GM19467 (cell line): ENCODE measurements around the gene PCDHGC3.
"Not testable (repeated sequence)": the region's sequence is repeated elsewhere in the genome, so short reads cannot be mapped to it uniquely, and the experiment has no call there.

Experiments
- ATAC-seq: cut with Tn5 transposase; IDR thresholded peaks from one replicate; pipeline ENCODE4 v1.9.1; 2021; ENCODE audit warnings: mild to moderate bottlenecking, moderate library complexity; ENCODE audit not compliant: unreplicated experiment

The PCDHGC3 gene

GRCh38 chr5:141475625-141476131 is at the start of gene PCDHGC3:
Gene PCDHGC3 (plus strand): TSS chr5:141475966. CDS start chr5:141476117, 151 bp downstream.
- peak; percentile 97 for ATAC-seq

GRCh38 chr5:141427783-141428426 is 47.9 kb upstream of the PCDHGC3 start:
- no peak for ATAC-seq

DNA sequence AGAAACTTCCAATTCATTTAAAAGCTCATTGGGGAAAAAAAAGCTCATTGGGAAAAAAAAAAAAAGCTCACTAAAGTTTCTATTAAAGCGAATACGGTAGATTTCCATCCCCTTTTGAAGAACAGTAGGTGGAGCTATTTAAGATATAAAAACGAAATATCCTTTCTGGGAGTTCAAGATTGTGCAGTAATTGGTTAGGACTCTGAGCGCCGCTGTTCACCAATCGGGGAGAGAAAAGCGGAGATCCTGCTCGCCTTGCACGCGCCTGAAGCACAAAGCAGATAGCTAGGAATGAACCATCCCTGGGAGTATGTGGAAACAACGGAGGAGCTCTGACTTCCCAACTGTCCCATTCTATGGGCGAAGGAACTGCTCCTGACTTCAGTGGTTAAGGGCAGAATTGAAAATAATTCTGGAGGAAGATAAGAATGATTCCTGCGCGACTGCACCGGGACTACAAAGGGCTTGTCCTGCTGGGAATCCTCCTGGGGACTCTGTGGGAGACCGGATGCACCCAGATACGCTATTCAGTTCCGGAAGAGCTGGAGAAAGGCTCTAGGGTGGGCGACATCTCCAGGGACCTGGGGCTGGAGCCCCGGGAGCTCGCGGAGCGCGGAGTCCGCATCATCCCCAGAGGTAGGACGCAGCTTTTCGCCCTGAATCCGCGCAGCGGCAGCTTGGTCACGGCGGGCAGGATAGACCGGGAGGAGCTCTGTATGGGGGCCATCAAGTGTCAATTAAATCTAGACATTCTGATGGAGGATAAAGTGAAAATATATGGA is 45.2 kb upstream of the PCDHGC3 start, which contains the start of gene PCDHGA12:
PCDHGA12 (plus strand) TSS at position 176 of the 782 bp plus-strand sequence; CDS start at position 429, 253 bp downstream.
- ATAC-seq, result peak; percentile 90

- no peak for ATAC-seq
Measured at GRCh38 chr5:141431286-141431685, 44.5 kb upstream of the PCDHGC3 start.

GRCh38 chr5:141432308-141432707 is 43.5 kb upstream of the PCDHGC3 start:
- ATAC-seq, result not testable (repeated sequence)

- not testable (repeated sequence) for ATAC-seq
Measured at GRCh38 chr5:141432726-141433125, 43.0 kb upstream of the PCDHGC3 start.

- no peak for ATAC-seq
Measured at GRCh38 chr5:141434006-141434405, 41.8 kb upstream of the PCDHGC3 start.

DNA sequence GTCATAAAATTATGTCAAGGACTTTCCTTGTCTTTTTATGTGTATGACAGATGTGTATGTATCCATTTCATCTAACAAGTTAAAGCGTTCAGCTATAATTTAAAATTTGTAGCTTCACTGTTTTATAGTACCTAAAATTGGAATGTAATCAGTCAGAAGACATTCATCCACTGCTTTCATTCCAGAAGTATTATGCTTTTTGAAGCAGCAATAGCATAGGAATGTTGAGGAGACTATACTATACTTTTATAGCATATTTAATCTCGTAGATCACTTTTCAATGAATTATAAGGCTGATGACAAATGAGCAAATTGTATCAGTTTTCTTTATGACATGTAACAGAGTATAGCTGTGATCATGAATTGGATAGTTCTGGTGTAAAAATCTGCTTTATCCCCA is 38.5 kb upstream of the PCDHGC3 start:
- no peak for ATAC-seq

DNA sequence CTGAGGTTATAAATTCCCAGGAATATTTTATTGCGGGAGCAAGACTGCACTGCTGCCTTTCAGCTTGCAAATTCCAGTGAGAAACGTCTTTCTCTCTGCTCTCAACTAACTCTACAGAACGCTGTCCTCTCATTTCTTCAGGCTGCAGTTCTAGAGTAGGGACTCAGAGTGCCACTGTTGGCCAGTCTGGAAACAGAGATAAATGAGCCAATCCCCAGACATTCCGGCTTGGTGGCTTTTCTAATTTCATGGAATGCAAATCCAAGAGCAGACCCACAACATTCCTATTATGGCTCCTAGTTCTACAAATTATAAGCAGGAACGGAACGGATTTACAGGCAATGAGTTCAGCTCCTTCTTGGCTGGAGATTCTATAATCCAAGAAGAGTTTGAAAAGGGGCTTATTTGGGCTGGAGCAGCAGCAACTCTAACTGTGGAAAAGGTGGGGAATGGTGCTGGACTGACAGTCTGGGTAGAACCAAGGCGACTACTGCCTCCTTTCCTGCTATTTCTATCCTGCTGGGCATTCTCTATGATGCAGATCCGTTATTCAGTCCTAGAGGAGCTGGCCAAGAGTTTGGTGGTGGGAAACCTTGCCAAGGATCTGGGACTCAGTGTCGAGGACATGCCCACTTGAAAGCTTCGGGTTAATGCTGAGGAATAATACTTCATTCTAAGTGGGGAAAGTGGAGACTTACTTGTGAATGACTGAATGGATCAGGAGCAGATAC is 36.2 kb upstream of the PCDHGC3 start:
- no peak for ATAC-seq

GRCh38 chr5:141440341-141440740 is 35.4 kb upstream of the PCDHGC3 start:
- ATAC-seq, result no peak

DNA sequence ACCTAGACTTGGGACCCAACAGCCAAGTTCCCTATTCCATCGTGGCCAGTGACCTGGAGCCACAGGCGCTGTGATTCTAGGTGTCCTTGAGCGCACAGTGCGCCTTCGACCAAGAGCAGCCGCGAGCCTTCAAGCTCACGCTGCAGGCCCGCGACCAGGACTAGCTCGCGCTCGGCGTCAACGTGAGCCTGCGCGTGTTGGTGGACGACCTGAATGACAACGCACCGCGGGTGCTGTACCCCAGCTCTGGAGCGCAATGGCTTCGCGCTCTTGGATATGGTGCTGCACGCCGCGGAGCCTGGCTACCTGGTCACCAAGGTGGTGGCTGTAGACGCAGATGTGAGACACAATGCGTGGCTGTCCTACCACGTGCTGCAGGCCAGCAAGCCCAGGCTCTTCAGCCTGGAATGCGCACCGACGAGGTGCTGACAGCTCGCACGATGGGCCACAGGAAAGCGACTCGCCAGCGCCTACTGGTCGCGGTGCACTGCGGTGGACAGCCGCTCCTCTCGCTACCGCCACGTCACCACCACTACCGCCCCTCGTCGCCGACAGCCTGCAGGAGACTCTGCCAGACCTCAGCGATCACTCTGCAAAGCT is 34.1 kb upstream of the PCDHGC3 start:
- no peak for ATAC-seq

GRCh38 chr5:141465351-141465750 is 10.4 kb upstream of the PCDHGC3 start:
- ATAC-seq, result no peak

DNA sequence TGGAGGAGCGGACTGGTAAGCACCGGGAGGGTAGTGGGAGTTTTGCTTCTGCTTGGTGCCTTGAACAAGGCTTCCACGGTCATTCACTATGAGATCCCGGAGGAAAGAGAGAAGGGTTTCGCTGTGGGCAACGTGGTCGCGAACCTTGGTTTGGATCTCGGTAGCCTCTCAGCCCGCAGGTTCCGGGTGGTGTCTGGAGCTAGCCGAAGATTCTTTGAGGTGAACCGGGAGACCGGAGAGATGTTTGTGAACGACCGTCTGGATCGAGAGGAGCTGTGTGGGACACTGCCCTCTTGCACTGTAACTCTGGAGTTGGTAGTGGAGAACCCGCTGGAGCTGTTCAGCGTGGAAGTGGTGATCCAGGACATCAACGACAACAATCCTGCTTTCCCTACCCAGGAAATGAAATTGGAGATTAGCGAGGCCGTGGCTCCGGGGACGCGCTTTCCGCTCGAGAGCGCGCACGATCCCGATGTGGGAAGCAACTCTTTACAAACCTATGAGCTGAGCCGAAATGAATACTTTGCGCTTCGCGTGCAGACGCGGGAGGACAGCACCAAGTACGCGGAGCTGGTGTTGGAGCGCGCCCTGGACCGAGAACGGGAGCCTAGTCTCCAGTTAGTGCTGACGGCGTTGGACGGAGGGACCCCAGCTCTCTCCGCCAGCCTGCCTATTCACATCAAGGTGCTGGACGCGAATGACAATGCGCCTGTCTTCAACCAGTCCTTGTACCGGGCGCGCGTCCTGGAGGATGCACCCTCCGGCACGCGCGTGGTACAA is 556 bp downstream of the PCDHGC3 start:
- ATAC-seq, result peak; percentile 16

GRCh38 chr5:141477044-141477575 is 1.3 kb downstream of the PCDHGC3 start:
- ATAC-seq, result no peak

DNA sequence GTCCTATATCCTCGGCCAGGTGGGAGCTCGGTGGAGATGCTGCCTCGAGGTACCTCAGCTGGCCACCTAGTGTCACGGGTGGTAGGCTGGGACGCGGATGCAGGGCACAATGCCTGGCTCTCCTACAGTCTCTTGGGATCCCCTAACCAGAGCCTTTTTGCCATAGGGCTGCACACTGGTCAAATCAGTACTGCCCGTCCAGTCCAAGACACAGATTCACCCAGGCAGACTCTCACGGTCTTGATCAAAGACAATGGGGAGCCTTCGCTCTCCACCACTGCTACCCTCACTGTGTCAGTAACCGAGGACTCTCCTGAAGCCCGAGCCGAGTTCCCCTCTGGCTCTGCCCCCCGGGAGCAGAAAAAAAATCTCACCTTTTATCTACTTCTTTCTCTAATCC is 2.0 kb downstream of the PCDHGC3 start:
- no peak for ATAC-seq

GRCh38 chr5:141478321-141478945 is 2.7 kb downstream of the PCDHGC3 start:
- ATAC-seq, result no peak

- ATAC-seq, result no peak
Measured at GRCh38 chr5:141479776-141480175, 4.0 kb downstream of the PCDHGC3 start.

GRCh38 chr5:141483902-141484301 is 8.1 kb downstream of the PCDHGC3 start:
- no peak for ATAC-seq

DNA sequence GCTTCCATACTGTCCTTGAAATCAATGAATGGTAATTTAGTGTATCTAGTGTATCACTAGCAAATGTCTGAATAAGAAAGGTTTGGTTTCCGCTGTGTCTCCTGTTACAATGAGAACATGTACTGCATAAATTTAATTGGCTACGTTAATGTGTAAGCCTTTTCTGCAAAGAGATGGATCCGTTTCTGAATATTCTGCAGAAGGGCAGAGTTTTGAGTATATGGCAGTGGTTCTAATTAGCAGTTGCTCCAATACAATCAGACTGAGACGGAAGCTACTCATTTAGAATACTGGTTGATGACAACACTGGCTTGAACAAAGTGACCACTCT is 8.5 kb downstream of the PCDHGC3 start:
- ATAC-seq, result no peak
